Adrenal gland (tissue), 12 donors: Measurements from ENCODE around the gene SHLD1. TPM values are rescaled to one million over a fixed set of nuclear protein-coding genes. Genes with fewer than 3 reads are reported as not detected.

Experiments used
- DNase-seq, 7 donors: peaks; one replicate each; pipeline ENCODE4 v3.0.0-alpha.2; 2019 to 2020
- H3K27ac ChIP-seq, 5 donors: fragments of 200-600 bp; sonication (generic) in 4 of 5; 1 replicate in 3 of 5; 2 replicates in 2 of 5; pipeline versions ENCODE4 v1.5.1 to v1.8.0; 2016 to 2020; ENCODE audit warnings: mild to moderate bottlenecking in 1 of 5
- H3K27me3 ChIP-seq: fragments of 200-600 bp; 2 replicates; pipeline ENCODE4 v1.8.0; 2021
- H3K36me3 ChIP-seq, 2 donors: fragments of 200-600 bp; replicated peaks in 1 of 2; 1 replicate in 1 of 2; 2 replicates in 1 of 2; pipeline versions ENCODE4 v1.5.1 to v1.8.0; 2018 to 2022
- H3K4me1 ChIP-seq, 2 donors: fragments of 200-600 bp; replicated peaks in 1 of 2; 1 replicate in 1 of 2; 2 replicates in 1 of 2; pipeline versions ENCODE4 v1.5.1 to v1.8.0; 2018 to 2021
- H3K4me3 ChIP-seq, 4 donors: fragments of 200-600 bp; sonication (generic) in 3 of 4; one replicate each; pipeline ENCODE4 v1.5.1; 2016 to 2018
- H3K9me3 ChIP-seq, 3 donors: fragments of 200-600 bp; sonication (generic) in 1 of 3; replicated peaks in 1 of 3; 1 replicate in 2 of 3; 2 replicates in 1 of 3; pipeline versions ENCODE4 v1.5.1 to v1.8.0; 2016 to 2021
- POLR2A ChIP-seq, 2 donors: fragments of 450-650 bp; IDR thresholded peaks; one replicate each; pipeline ENCODE4 v1.6.1; 2017; ENCODE audit warnings: antibody characterized with exemption in 2 of 2, mild to moderate bottlenecking in 2 of 2, moderate library complexity in 1 of 2
- WGBS, 4 donors: extraction: QIAGEN DNeasy Blood & Tissue Kit in 2 of 4; methylation state at CpG; one replicate each; pipeline versions ENCODE4 v1.1.5 to v1.1.7; 2013 to 2017; 5-methylcytosine and 5-hydroxymethylcytosine counted together
- intact Hi-C, 2 donors: fragments of 100-400 bp; cut with DNase I; formaldehyde crosslinking; loops; one replicate each; pipeline versions ENCODE4 v1.14.1 to v1.15.0; 2022 to 2023
- polyA plus RNA-seq, 3 donors: library from polyadenylated mRNA; stranded (reverse); fragments of 200-250 nt in 2 of 3; fragments of 350-450 nt in 1 of 3; fragmentation: Illumina TruSeq in 1 of 3; extraction: RNeasy Lipid Tissue Mini Kit (QIAGEN cat#74804) in 1 of 3; gene quantifications; one replicate each; pipeline ENCODE4 v1.2.3, GENCODE V29; 2013 to 2014
- total RNA-seq, 9 donors: library from RNA; depleted of rRNA in 4 of 9; stranded (reverse); fragments of >200 nt in 4 of 9; fragments of 120-200 nt in 1 of 9; fragmentation: NEBNext Ultra II Directional in 1 of 9; extraction: Animal tissue kit (Norgen Biotek cat#: 25700) in 1 of 9; gene quantifications; one replicate each; pipeline versions ENCODE4 v1.1.0 to v1.2.4, GENCODE V29; 2013 to 2023
- TF ChIP-seq, protein P1 (sequence below), 6 experiments: fragments of 450-650 bp in 4 of 6; fragments of 200-600 bp in 2 of 6; sonication (generic) in 1 of 6; IDR thresholded peaks; 1 replicate in 5 of 6; 2 replicates in 1 of 6; pipeline versions ENCODE4 v1.5.1 to v1.8.0; 2016 to 2021; ENCODE audit warnings: antibody characterized with exemption in 6 of 6, mild to moderate bottlenecking in 2 of 6, moderate library complexity in 1 of 6
- donor health status: healthy with polysubstance abuse.
- donor health status: Bipolar disorder and iron deficiency.
- donor health status: DM: yes; HTN: yes; CAD: no.
- donor health status: DM: no; HTN: no; CAD: no.
- donor health status: DM: no; HTN: no; CAD: no.
- donor health status: DM: yes; HTN: yes; CAD: no.

Gene SHLD1
- total and polyA plus RNA-seq, 12 donors = 3.6 to 18.0 (median 13.0) TPM

DNA sequence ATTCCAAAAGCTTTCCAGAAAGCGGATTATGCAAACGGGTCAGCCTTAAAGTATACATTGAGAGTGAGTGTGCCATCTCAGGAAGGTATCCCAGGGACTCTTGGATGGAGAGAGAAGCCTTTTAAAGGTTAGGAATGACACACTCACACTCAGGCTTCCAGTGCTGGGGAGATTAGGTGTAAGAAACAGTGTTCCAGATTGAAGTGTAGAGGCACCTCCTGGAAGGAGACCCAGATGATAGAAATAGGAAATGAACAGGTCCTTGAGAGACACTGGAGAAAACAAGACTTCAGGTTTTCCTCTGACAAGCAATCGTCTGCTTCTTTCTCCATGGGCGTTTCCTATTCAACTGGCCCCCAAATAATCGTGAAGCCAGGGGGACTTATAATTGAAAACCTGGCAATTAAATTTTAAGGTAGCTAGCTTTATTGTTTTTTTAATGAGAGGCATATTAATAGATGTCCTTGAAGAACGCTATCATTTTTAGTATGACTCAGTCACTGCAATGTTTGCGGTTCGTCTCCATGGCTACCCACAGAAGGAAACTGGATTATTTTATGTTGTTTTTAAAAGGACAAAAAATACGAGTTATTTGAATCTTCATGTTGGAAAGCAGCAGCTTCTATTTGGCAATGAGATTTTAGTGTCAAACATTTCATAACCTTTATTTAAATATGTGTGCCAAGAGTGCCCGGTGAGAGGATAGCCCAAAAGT, 114.8 kb downstream of the SHLD1 start:
- DNase-seq = peak; percentile 48 to 78 (median 58)
- peaks cover 32 to 47% of the 10 kb centered on the region in 2 donors for H3K4me1 ChIP-seq
- H3K9me3 ChIP-seq = no peaks in the 10 kb centered on the region
- no peak overlapping the region for H3K4me3 ChIP-seq
- no peaks in the 10 kb centered on the region for H3K27me3 ChIP-seq
- intact Hi-C loops = no loop called here
- no peaks in the 10 kb centered on the region for H3K36me3 ChIP-seq
- TF ChIP-seq POLR2A (IDR thresholded peaks at IDR 0.05) = no peak
- TF ChIP-seq, protein P1, sequence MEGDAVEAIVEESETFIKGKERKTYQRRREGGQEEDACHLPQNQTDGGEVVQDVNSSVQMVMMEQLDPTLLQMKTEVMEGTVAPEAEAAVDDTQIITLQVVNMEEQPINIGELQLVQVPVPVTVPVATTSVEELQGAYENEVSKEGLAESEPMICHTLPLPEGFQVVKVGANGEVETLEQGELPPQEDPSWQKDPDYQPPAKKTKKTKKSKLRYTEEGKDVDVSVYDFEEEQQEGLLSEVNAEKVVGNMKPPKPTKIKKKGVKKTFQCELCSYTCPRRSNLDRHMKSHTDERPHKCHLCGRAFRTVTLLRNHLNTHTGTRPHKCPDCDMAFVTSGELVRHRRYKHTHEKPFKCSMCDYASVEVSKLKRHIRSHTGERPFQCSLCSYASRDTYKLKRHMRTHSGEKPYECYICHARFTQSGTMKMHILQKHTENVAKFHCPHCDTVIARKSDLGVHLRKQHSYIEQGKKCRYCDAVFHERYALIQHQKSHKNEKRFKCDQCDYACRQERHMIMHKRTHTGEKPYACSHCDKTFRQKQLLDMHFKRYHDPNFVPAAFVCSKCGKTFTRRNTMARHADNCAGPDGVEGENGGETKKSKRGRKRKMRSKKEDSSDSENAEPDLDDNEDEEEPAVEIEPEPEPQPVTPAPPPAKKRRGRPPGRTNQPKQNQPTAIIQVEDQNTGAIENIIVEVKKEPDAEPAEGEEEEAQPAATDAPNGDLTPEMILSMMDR (IDR thresholded peaks at IDR 0.05) = no peak
- WGBS, 4 donors = 33 to 42% (median 36%) methylated on average over 10 of the region's 10 CpGs
- H3K27ac ChIP-seq = peak overlapping the region; percentile 33 to 83 (median 69)

DNA sequence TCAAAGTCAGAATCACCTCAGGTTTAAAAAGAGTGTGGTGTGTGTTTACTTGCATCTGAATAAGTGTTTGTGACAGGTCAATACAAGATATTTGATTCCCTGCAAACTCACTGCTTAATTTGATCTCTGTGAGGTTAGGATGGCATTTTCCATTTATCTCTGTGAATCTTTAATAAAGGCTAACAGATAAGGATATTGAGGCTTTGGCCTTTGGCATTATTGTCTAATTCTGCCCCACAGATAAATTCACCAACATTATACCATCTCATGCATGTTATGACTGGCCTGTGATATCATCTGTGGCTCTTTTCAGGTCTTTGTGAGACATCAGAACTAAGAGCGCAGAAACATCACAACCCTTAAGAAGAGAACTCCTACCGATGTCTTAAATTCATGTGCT, 115.4 kb downstream of the SHLD1 start:
- H3K27ac ChIP-seq = peak overlapping the region in 4 of 5 donors; percentile 54 to 81 (median 68)
- DNase-seq = no peak
- TF ChIP-seq POLR2A (IDR thresholded peaks at IDR 0.05) = no peak
- TF ChIP-seq, protein P1 (IDR thresholded peaks at IDR 0.05) = no peak
- 78 to 87% (median 82%) methylated on average over 2 of the region's 2 CpGs for WGBS, 4 donors
- H3K27me3 ChIP-seq = no peaks in the 10 kb centered on the region
- H3K4me1 ChIP-seq = peaks cover 29 to 44% of the 10 kb centered on the region in 2 donors
- no peaks in the 10 kb centered on the region for H3K36me3 ChIP-seq
- intact Hi-C loops = no loop called here
- no peaks in the 10 kb centered on the region for H3K9me3 ChIP-seq
- H3K4me3 ChIP-seq = no peak overlapping the region

DNA sequence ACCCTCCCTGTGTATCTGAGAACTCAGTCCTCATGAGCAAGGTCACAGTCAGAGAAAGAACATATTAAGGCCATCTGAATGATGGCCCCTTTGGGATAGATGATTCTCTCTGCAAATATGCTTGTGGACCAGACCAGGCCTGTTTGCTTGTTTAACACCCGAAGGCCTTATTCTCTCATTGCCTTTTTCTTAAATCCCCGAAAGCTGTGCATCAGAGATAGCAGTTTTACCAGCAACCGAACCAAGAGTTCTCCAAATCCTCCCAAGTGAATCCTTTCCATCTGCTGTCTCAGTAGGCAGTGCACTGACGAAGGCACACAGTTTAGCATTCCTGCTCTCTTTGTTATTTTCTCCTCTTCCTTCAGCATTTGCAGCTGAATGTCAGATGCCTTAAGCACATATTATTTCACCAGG, 120.4 kb downstream of the SHLD1 start:
- intact Hi-C loops = no loop called here
- H3K27ac ChIP-seq = peak overlapping the region in 4 of 5 donors; percentile 23 to 66 (median 44)
- WGBS, 4 donors = 48 to 69% (median 60%) methylated on average over 4 of the region's 4 CpGs

More for the DNA sequence above, 120.4 kb downstream of the SHLD1 start:
- Histone ChIP-seq H3K36me3 (no peaks in the 10 kb centered on the region), H3K4me3 (no peak overlapping the region), H3K27me3 (no peaks in the 10 kb centered on the region), H3K9me3 (no peaks in the 10 kb centered on the region), H3K4me1 (peaks cover 0 to 9% of the 10 kb centered on the region in 2 donors)
- DNase-seq = peak in 2 of 7 donors; percentile 23 to 39
- TF ChIP-seq POLR2A (IDR thresholded peaks at IDR 0.05) = no peak
- TF ChIP-seq, protein P1 (IDR thresholded peaks at IDR 0.05) = no peak
